H1 (cell line): ENCODE results near the gene SOCS6. TPM values are rescaled to one million over a fixed set of nuclear protein-coding genes. Genes with fewer than 3 reads are reported as not detected.
"Not testable (repeated sequence)": the region's sequence is repeated elsewhere in the genome, so short reads cannot be mapped to it uniquely, and the experiment has no call there.

ENCODE experiments used
- CTCF ChIA-PET: fragments of 300-600 bp; sonication (Branson Sonifier 250); formaldehyde crosslinking; loops from one replicate; lab custom pipeline; 2021; ENCODE audit not compliant: partially characterized antibody; lab: Charles Lee
- POLR2A ChIA-PET: fragments of 300-600 bp; sonication (Branson Sonifier 250); formaldehyde crosslinking; loops from one replicate; lab custom pipeline; 2021; ENCODE audit warnings: inconsistent platforms; ENCODE audit not compliant: partially characterized antibody; lab: Charles Lee
- DNase-seq, 2 experiments: peaks; one replicate each; pipeline versions ENCODE4 v3.0.0 to v3.0.0-alpha.2; 2010 to 2022; ENCODE audit warnings: low spot score in 2 of 2, low read depth in 1 of 2, mixed read lengths in 1 of 2
- FAIRE-seq: peaks from 2 replicates; lab custom pipeline; 2011; peaks lifted over from hg19 to GRCh38; lab: Jason Lieb, UNC
- H2AFZ ChIP-seq: 2 replicates; pipeline ENCODE4 v1.8.1; 2012; ENCODE audit warnings: low read length, inconsistent platforms
- H2AK5ac ChIP-seq: 2 replicates; pipeline ENCODE4 v1.6.1; 2013; ENCODE audit warnings: low read depth, low read length
- H2BK120ac ChIP-seq: replicated peaks from 2 replicates; pipeline ENCODE3; 2013; ENCODE audit warnings: low read depth, low read length, inconsistent platforms
- H2BK12ac ChIP-seq: 2 replicates; pipeline ENCODE4 v1.6.1; 2013; ENCODE audit warnings: low read depth, low read length
- H2BK15ac ChIP-seq: 2 replicates; pipeline ENCODE4 v1.6.1; 2013; ENCODE audit warnings: low read length
- H2BK20ac ChIP-seq: 2 replicates; pipeline ENCODE4 v1.6.1; 2013; ENCODE audit warnings: low read length
- H2BK5ac ChIP-seq: 2 replicates; pipeline ENCODE4 v1.6.1; 2013; ENCODE audit warnings: low read depth, low read length
- H3K14ac ChIP-seq: 2 replicates; pipeline ENCODE4 v1.6.1; 2013; ENCODE audit warnings: inconsistent platforms; ENCODE audit not compliant: insufficient read length
- H3K18ac ChIP-seq: 2 replicates; pipeline ENCODE4 v1.6.1; 2013; ENCODE audit warnings: low read length; ENCODE audit errors: extremely low read depth
- H3K23ac ChIP-seq: 2 replicates; pipeline ENCODE4 v1.6.1; 2013; ENCODE audit warnings: inconsistent platforms; ENCODE audit not compliant: insufficient read length
- H3K23me2 ChIP-seq: 2 replicates; pipeline ENCODE4 v1.6.1; 2013; ENCODE audit warnings: low read depth, low read length
- H3K27ac ChIP-seq: 2 replicates; pipeline ENCODE4 v1.6.1; 2011; ENCODE audit warnings: low read depth, low read length, inconsistent platforms
- H3K27me3 ChIP-seq, 4 experiments: replicated peaks in 1 of 4; 1 replicate in 1 of 4; 2 replicates in 3 of 4; pipeline versions ENCODE4 v1.6.1 to v1.8.1; 2011 to 2013; ENCODE audit warnings: low read length in 3 of 4, mild to moderate bottlenecking in 3 of 4, inconsistent platforms in 2 of 4, mixed read lengths in 2 of 4, moderate library complexity in 1 of 4; ENCODE audit not compliant: control insufficient read depth in 3 of 4, insufficient read depth in 3 of 4; ENCODE audit errors: extremely low read depth in 1 of 4
- H3K36me3 ChIP-seq, 4 experiments: 2 replicates each; pipeline versions ENCODE4 v1.6.1 to v1.8.1; 2011 to 2013; ENCODE audit warnings: mild to moderate bottlenecking in 4 of 4, low read length in 3 of 4, moderate library complexity in 2 of 4, control low read depth in 1 of 4, inconsistent platforms in 1 of 4; ENCODE audit not compliant: insufficient read depth in 4 of 4, control insufficient read depth in 2 of 4
- H3K4ac ChIP-seq: replicated peaks from 2 replicates; pipeline ENCODE3; 2013; ENCODE audit warnings: low read length, low read depth, mixed read lengths, inconsistent platforms; ENCODE audit not compliant: insufficient read length
- H3K4me1 ChIP-seq, 4 experiments: replicated peaks in 1 of 4; 1 replicate in 1 of 4; 2 replicates in 3 of 4; pipeline versions ENCODE4 v1.6.1 to v1.8.1; 2011 to 2013; ENCODE audit warnings: low read length in 3 of 4, inconsistent platforms in 2 of 4, mixed read lengths in 1 of 4; ENCODE audit not compliant: insufficient read depth in 4 of 4, control insufficient read depth in 3 of 4
- H3K4me2 ChIP-seq, 2 experiments: 2 replicates each; pipeline versions ENCODE4 v1.6.1 to v1.8.1; 2011 to 2013; ENCODE audit warnings: low read depth in 2 of 2, low read length in 2 of 2, control low read depth in 1 of 2, inconsistent platforms in 1 of 2, mild to moderate bottlenecking in 1 of 2; ENCODE audit not compliant: insufficient read depth in 1 of 2
- H3K4me3 ChIP-seq, 4 experiments: fragments of 200-600, 300-600 bp in 1 of 4; sonication (generic), shearing (Covaris generic), sonication (Bioruptor Twin) in 1 of 4; 2 replicates each; pipeline versions ENCODE4 v1.5.1 to v1.8.1; 2011 to 2016; ENCODE audit warnings: low read length in 4 of 4, low read depth in 3 of 4, control low read depth in 2 of 4, inconsistent platforms in 2 of 4, mild to moderate bottlenecking in 2 of 4, mixed read lengths in 1 of 4, moderate library complexity in 1 of 4; ENCODE audit not compliant: insufficient read depth in 2 of 4; ENCODE audit errors: extremely low read depth in 1 of 4
- H3K56ac ChIP-seq: replicated peaks from 2 replicates; pipeline ENCODE3; 2013; ENCODE audit warnings: low read depth, mild to moderate bottlenecking, mixed read lengths, low read length, inconsistent platforms; ENCODE audit not compliant: insufficient read length
- H3K79me1 ChIP-seq: 2 replicates; pipeline ENCODE4 v1.6.1; 2013; ENCODE audit warnings: low read depth, low read length, control low read depth
- H3K79me2 ChIP-seq, 2 experiments: 2 replicates each; pipeline versions ENCODE4 v1.6.1 to v1.8.1; 2012 to 2013; ENCODE audit warnings: low read length in 2 of 2, mild to moderate bottlenecking in 2 of 2, inconsistent platforms in 1 of 2; ENCODE audit not compliant: insufficient read depth in 2 of 2, control insufficient read depth in 1 of 2
- H3K9ac ChIP-seq, 4 experiments: replicated peaks in 1 of 4; 1 replicate in 1 of 4; 2 replicates in 3 of 4; pipeline versions ENCODE4 v1.6.1 to v1.8.1; 2011 to 2013; ENCODE audit warnings: low read depth in 3 of 4, low read length in 3 of 4, control low read depth in 2 of 4, mild to moderate bottlenecking in 2 of 4, moderate library complexity in 2 of 4, inconsistent platforms in 1 of 4; ENCODE audit errors: extremely low read depth in 1 of 4
- H3K9me3 ChIP-seq, 2 experiments: 2 replicates each; pipeline versions ENCODE4 v1.6.1 to v1.8.1; 2012 to 2013; ENCODE audit warnings: mild to moderate bottlenecking in 2 of 2, moderate library complexity in 2 of 2, control low read depth in 1 of 2, inconsistent platforms in 1 of 2, low read depth in 1 of 2, low read length in 1 of 2, mixed read lengths in 1 of 2; ENCODE audit not compliant: insufficient read depth in 2 of 2
- H4K20me1 ChIP-seq, 2 experiments: replicated peaks in 1 of 2; 2 replicates each; pipeline versions ENCODE3 to v1.8.1; 2011 to 2013; ENCODE audit warnings: inconsistent platforms in 2 of 2, low read length in 2 of 2, mild to moderate bottlenecking in 1 of 2; ENCODE audit not compliant: insufficient read depth in 2 of 2, control insufficient read depth in 1 of 2
- H4K5ac ChIP-seq: 2 replicates; pipeline ENCODE4 v1.6.1; 2013; ENCODE audit warnings: low read length, low read depth, mixed read lengths, inconsistent platforms; ENCODE audit not compliant: insufficient read length
- H4K8ac ChIP-seq: 2 replicates; pipeline ENCODE4 v1.8.0; 2013; ENCODE audit warnings: mild to moderate bottlenecking, moderate library complexity, low read length, inconsistent platforms; ENCODE audit not compliant: insufficient read depth; ENCODE audit errors: extremely low read depth
- H4K91ac ChIP-seq: replicated peaks from 2 replicates; pipeline ENCODE3; 2013; ENCODE audit warnings: low read length, mixed read lengths, inconsistent platforms; ENCODE audit not compliant: insufficient read length
- WGBS, 2 experiments: shearing (Covaris generic) in 1 of 2; methylation state at CpG; one replicate each; pipeline versions ENCODE4 v1.1.6 to v1.1.7; 2013 to 2015; ENCODE audit warnings: low lambda C conversion rate in 2 of 2, mixed read lengths in 2 of 2, inconsistent platforms in 1 of 2, low coverage in 1 of 2, missing lambda C conversion rate in 1 of 2; ENCODE audit not compliant: insufficient replicate concordance in 2 of 2, insufficient coverage in 1 of 2, insufficient read length in 1 of 2; ENCODE audit errors: extremely low coverage in 1 of 2, missing lambda C conversion rate in 1 of 2; 5-methylcytosine and 5-hydroxymethylcytosine counted together
- polyA plus RNA-seq, 7 experiments: library from polyadenylated mRNA; depleted of rRNA in 3 of 7; stranded (reverse) in 5 of 7; unstranded in 2 of 7; fragments of >200 nt in 5 of 7; fragments of 200-250 nt in 2 of 7; gene quantifications; 1 replicate in 5 of 7; 2 replicates in 1 of 7; 4 replicates in 1 of 7; pipeline versions ENCODE4 v1.2.1 to v1.2.3, GENCODE V29; 2011 to 2013; ENCODE audit warnings: missing spikeins in 2 of 7, mixed read lengths in 2 of 7
- total RNA-seq: library from RNA; stranded (reverse); fragmentation: NEBNext Ultra II Directional; extraction: Animal tissue kit (Norgen Biotek cat#: 25700); gene quantifications from 2 replicates; pipeline ENCODE4 v1.2.1, GENCODE V29; 2021

SOCS6 gene
- total and polyA plus RNA-seq, 2 of the 8 experiments (the other 6 are each of a cell fraction or from before 2014, with no cell fraction given), result 9.1 to 22.9 TPM

DNA sequence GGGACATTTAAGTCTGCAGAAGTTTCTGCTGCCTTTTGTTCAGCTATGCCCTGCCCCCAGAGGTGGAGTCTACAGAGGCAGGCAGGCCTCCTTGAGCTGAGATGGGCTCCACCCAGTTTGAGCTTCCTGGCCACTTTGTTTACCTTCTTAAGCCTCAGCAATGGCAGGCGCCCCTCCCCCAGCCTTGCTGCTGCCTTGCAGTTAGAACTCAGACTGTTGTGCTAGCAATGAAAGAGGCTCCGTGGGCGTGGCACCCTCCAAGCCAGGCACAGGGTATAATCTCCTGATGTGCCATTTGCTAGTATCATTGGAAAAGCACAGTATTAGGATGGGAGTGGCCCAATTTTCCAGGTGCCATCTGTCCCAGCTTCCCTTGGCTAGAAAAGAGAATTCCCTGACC lies 59.6 kb downstream of the SOCS6 start:
- H2AFZ ChIP-seq, H3K27me3 ChIP-seq, H2BK20ac ChIP-seq, H3K79me1 ChIP-seq, POLR2A ChIA-PET, H2BK12ac ChIP-seq, H3K9me3 ChIP-seq, H2BK120ac ChIP-seq, H2AK5ac ChIP-seq, H3K56ac ChIP-seq, H3K4me3 ChIP-seq, H3K14ac ChIP-seq, H2BK5ac ChIP-seq, H3K79me2 ChIP-seq, H4K91ac ChIP-seq, H3K27ac ChIP-seq, H3K9ac ChIP-seq, H4K8ac ChIP-seq, H3K18ac ChIP-seq, H3K36me3 ChIP-seq, H2BK15ac ChIP-seq, H3K4me2 ChIP-seq, H4K20me1 ChIP-seq, H4K5ac ChIP-seq, H3K23me2 ChIP-seq, H3K4me1 ChIP-seq, FAIRE-seq, H3K23ac ChIP-seq, H3K4ac ChIP-seq: not testable (repeated sequence)
- peak in 1 of 2 experiments; percentile 67 for DNase-seq
- CTCF ChIA-PET, result interaction anchor here (1.0 to 1.1 kb wide), 2 partner anchors 107 to 109 kb away, joined by 3 read pairs; no protein-coding TSS in a partner anchor
- 88% methylated on average over 3 of the region's 3 CpGs; no CpG with 5 or more reads in 1 of the 2 experiments for WGBS, 2 experiments
